MCF 10A (cell line): Measurements from ENCODE around the gene HES6. TPM values are rescaled to one million over a fixed set of nuclear protein-coding genes. Genes with fewer than 3 reads are reported as not detected.

Experiments
- BruUV-seq: library from RNA; stranded (reverse); fragments of 400-500 nt; replicated peaks from 2 replicates; lab custom pipeline; 2021; lab: Mats Ljungman, UMichigan
- CTCF ChIA-PET: fragments of 300-600 bp; sonication (Branson Sonifier 250); formaldehyde crosslinking; extraction: SDS; loops from one replicate; lab custom pipeline; 2021; ENCODE audit warnings: antibody characterized with exemption, inconsistent platforms; lab: Yijun Ruan, JAX
- POLR2A ChIA-PET: fragments of 300-600, 350-650 bp; sonication (Branson Sonifier 250); formaldehyde crosslinking; extraction: SDS; loops from one replicate; lab custom pipeline; 2020; ENCODE audit warnings: antibody characterized with exemption, inconsistent platforms; lab: Yijun Ruan, JAX
- DNase-seq: peaks from one replicate; pipeline ENCODE4 v3.0.0-alpha.2; 2018; ENCODE audit not compliant: unreplicated experiment
- H3K27ac Mint-ChIP-seq: one replicate; pipeline ENCODE4 v1.8.0; 2022; ENCODE audit warnings: mild to moderate bottlenecking, low read depth, mixed read lengths; ENCODE audit not compliant: unreplicated experiment
- H3K27me3 Mint-ChIP-seq: one replicate; pipeline ENCODE4 v1.8.0; 2022; ENCODE audit warnings: mixed read lengths; ENCODE audit not compliant: insufficient read depth, unreplicated experiment
- H3K36me3 Mint-ChIP-seq: one replicate; pipeline ENCODE4 v1.8.0; 2022; ENCODE audit warnings: mild to moderate bottlenecking, moderate library complexity, mixed read lengths; ENCODE audit not compliant: insufficient read depth, unreplicated experiment
- H3K4me1 Mint-ChIP-seq: one replicate; pipeline ENCODE4 v1.8.0; 2022; ENCODE audit warnings: mixed read lengths; ENCODE audit not compliant: insufficient read depth, unreplicated experiment
- H3K4me3 Mint-ChIP-seq: one replicate; pipeline ENCODE4 v1.8.0; 2022; ENCODE audit warnings: mild to moderate bottlenecking, moderate library complexity, mixed read lengths; ENCODE audit not compliant: unreplicated experiment
- H3K9me3 Mint-ChIP-seq: one replicate; pipeline ENCODE4 v1.8.0; 2022; ENCODE audit warnings: mixed read lengths; ENCODE audit not compliant: unreplicated experiment
- CTCF ChIP-seq: fragments of 200-600 bp; IDR thresholded peaks from one replicate; pipeline ENCODE4 v1.8.0; 2022; ENCODE audit warnings: antibody characterized with exemption, mild to moderate bottlenecking; ENCODE audit not compliant: unreplicated experiment
- intact Hi-C: fragments of 100-400 bp; cut with micrococcal nuclease; formaldehyde crosslinking; loops from 2 replicates; pipeline ENCODE4 v1.14.1; 2022
- total RNA-seq: library from RNA; stranded (reverse); gene quantifications from 2 replicates; pipeline ENCODE4 v1.2.3, GENCODE V29; 2022

Gene HES6
- total RNA-seq, 1 experiment from 2014 or later: 19.7 TPM

- H3K4me3 Mint-ChIP-seq: no peak overlapping the region
- POLR2A ChIA-PET: interaction anchor here (1.2 kb wide), 1 partner anchor 28 kb away, joined by 3 read pairs; no protein-coding TSS in a partner anchor
- DNase-seq: no peak
- TF ChIP-seq CTCF: no peak
- CTCF ChIA-PET: interaction anchor here (0.6 to 3.4 kb wide), 6 partner anchors 7 to 519 kb away, joined by 3 to 16 read pairs (median 4); no protein-coding TSS in a partner anchor
- H3K4me1 Mint-ChIP-seq: no peaks in the 10 kb centered on the region
- H3K36me3 Mint-ChIP-seq: peaks cover 70% of the 10 kb centered on the region
- H3K27me3 Mint-ChIP-seq: no peaks in the 10 kb centered on the region
- intact Hi-C loops: loop anchor here (2.0 to 5.0 kb wide), 3 partner anchors 29 to 289 kb away; no protein-coding TSS in a partner anchor
- no peaks in the 10 kb centered on the region for H3K9me3 Mint-ChIP-seq
- H3K27ac Mint-ChIP-seq: no peak overlapping the region
- no TSS peak for BruUV-seq
Observed at GRCh38 chr2:238257786-238258700, 18.2 kb upstream of the HES6 start.

DNA sequence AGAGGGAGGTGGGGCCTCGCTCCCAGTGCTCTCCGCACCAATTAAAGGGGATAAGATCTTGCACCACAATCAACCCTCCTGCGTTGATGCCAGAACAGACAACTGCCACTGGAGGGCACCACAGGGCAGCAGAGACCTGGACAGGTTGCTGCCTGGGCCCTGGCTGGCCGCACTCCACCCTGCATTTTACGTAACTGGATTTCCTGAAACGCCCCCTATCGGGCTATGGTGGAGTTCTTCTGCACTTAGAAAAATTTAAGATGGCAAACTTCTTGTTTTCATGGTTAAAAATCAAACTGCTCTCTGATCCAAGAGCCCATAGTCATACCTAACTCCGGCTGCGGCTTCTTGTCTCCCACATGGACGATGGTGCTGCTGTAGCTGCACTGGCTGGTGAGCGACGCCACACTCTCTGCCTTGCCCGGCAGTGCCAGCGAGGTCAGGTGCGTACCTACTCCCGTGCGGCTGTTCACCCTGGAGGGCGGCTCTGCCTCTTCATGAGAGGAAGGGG, 16.8 kb upstream of the HES6 start:
- Mint-ChIP-seq H3K27ac (no peak overlapping the region), H3K4me3 (no peak overlapping the region), H3K36me3 (peaks cover 67% of the 10 kb centered on the region), H3K4me1 (no peaks in the 10 kb centered on the region), H3K9me3 (no peaks in the 10 kb centered on the region), H3K27me3 (no peaks in the 10 kb centered on the region)
- ChIA-PET CTCF (interaction anchor here (0.6 to 3.4 kb wide), 15 partner anchors 8 to 429 kb away, joined by 3 to 18 read pairs (median 4); no protein-coding TSS in a partner anchor), POLR2A (interaction anchor here (1.3 to 2.3 kb wide), 2 partner anchors 11 to 17 kb away, joined by 3 to 5 read pairs; no protein-coding TSS in a partner anchor)
- peak; percentile 97 for TF ChIP-seq CTCF
- intact Hi-C loops: loop anchor here (1.0 to 5.0 kb wide), 6 partner anchors 30 to 398 kb away; partner anchors contain the start of gene TRAF3IP1
- BruUV-seq: no TSS peak
- DNase-seq: peak; percentile 92

- intact Hi-C loops: loop anchor here (1.0 to 5.0 kb wide), 6 partner anchors 31 to 398 kb away; partner anchors contain the start of gene TRAF3IP1
- BruUV-seq: no TSS peak
Observed at GRCh38 chr2:238256111-238256510, 16.3 kb upstream of the HES6 start.

More at GRCh38 chr2:238256111-238256510, 16.3 kb upstream of the HES6 start:
- peaks cover 69% of the 10 kb centered on the region for H3K36me3 Mint-ChIP-seq
- ChIA-PET POLR2A (interaction anchor here (1.3 to 2.3 kb wide), 2 partner anchors 12 to 17 kb away, joined by 3 to 5 read pairs; no protein-coding TSS in a partner anchor), CTCF (interaction anchor here (0.6 to 3.4 kb wide), 20 partner anchors 9 to 428 kb away, joined by 3 to 18 read pairs (median 4); no protein-coding TSS in a partner anchor)
- no peaks in the 10 kb centered on the region for H3K9me3 Mint-ChIP-seq
- TF ChIP-seq CTCF: no peak
- no peak for DNase-seq
- no peaks in the 10 kb centered on the region for H3K4me1 Mint-ChIP-seq
- no peaks in the 10 kb centered on the region for H3K27me3 Mint-ChIP-seq
- H3K4me3 Mint-ChIP-seq: no peak overlapping the region
- no peak overlapping the region for H3K27ac Mint-ChIP-seq
